ENCODE measurements around the gene PCTP.
A peak's percentile ranks its signal among the peaks of the same experiment; 100 is the strongest.

- TF ChIP-seq GATA2 (IDR thresholded peaks at IDR 0.05; ENCODE audit: low read depth, low read length) = peak; percentile 94
- TF ChIP-seq GATA3 (IDR thresholded peaks at IDR 0.05; ENCODE audit: low read depth, low read length) = peak; percentile 65
Measured at GRCh38 chr17:55706808-55707773, 43.8 kb upstream of the PCTP start.
